GM21619 (cell line): ENCODE measurements around the gene GNG3.
"Not testable (repeated sequence)": the region's sequence is repeated elsewhere in the genome, so short reads cannot be mapped to it uniquely, and the experiment has no call there.

Source experiments
- ATAC-seq: cut with Tn5 transposase; IDR thresholded peaks from one replicate; pipeline ENCODE4 v1.9.1; 2021; ENCODE audit not compliant: unreplicated experiment

The GNG3 gene

GRCh38 chr11:62716206-62716605 lies 8.7 kb downstream of the GNG3 start:
- ATAC-seq = no peak

GRCh38 chr11:62716816-62717215 lies 9.3 kb downstream of the GNG3 start:
- ATAC-seq = no peak

GRCh38 chr11:62719302-62719978 lies 12.0 kb downstream of the GNG3 start:
- ATAC-seq = no peak

- ATAC-seq = no peak
Measured at GRCh38 chr11:62721994-62722393, 14.5 kb downstream of the GNG3 start.

GRCh38 chr11:62724171-62724570 lies 16.7 kb downstream of the GNG3 start:
- ATAC-seq = no peak

- ATAC-seq = no peak
Measured at GRCh38 chr11:62725646-62726045, 18.2 kb downstream of the GNG3 start.

GRCh38 chr11:62726156-62726914 lies 18.9 kb downstream of the GNG3 start:
- ATAC-seq = no peak

GRCh38 chr11:62726915-62727164 lies 19.4 kb downstream of the GNG3 start:
- no peak for ATAC-seq

- ATAC-seq = peak; percentile 65
Measured at GRCh38 chr11:62727165-62727871, 19.8 kb downstream of the GNG3 start, which contains the start of gene HNRNPUL2. TSS of gene HNRNPUL2 (minus strand) at chr11:62727457. CDS start at chr11:62727156, 301 bp downstream.

- ATAC-seq = peak; percentile 39
Measured at GRCh38 chr11:62727872-62728170, 20.3 kb downstream of the GNG3 start.

- peak; percentile 19 for ATAC-seq
Measured at GRCh38 chr11:62728171-62728988, 20.9 kb downstream of the GNG3 start, which contains the start of gene TTC9C. TSS of gene TTC9C (plus strand) at chr11:62728486. CDS start at chr11:62728849, 363 bp downstream.

- not testable (repeated sequence) for ATAC-seq
Measured at GRCh38 chr11:62730076-62730475, 22.6 kb downstream of the GNG3 start.

GRCh38 chr11:62732830-62733229 lies 25.4 kb downstream of the GNG3 start:
- no peak for ATAC-seq

- no peak for ATAC-seq
Measured at GRCh38 chr11:62737196-62737595, 29.7 kb downstream of the GNG3 start.

- no peak for ATAC-seq
Measured at GRCh38 chr11:62747475-62748160, 40.1 kb downstream of the GNG3 start.

- ATAC-seq = not testable (repeated sequence)
Measured at GRCh38 chr11:62749931-62750330, 42.5 kb downstream of the GNG3 start.

GRCh38 chr11:62752177-62752785 lies 44.8 kb downstream of the GNG3 start:
- ATAC-seq = no peak

GRCh38 chr11:62752994-62753735 lies 45.7 kb downstream of the GNG3 start:
- ATAC-seq = no peak

- peak; percentile 92 for ATAC-seq
Measured at GRCh38 chr11:62753736-62754603, 46.5 kb downstream of the GNG3 start, which contains the start of gene ZBTB3. TSS of gene ZBTB3 (minus strand) at chr11:62754160. CDS start at chr11:62753664, 496 bp downstream.
